AG04450 (cell line): ENCODE measurements around the gene WDR81. TPM values are rescaled to one million over a fixed set of nuclear protein-coding genes. Genes with fewer than 3 reads are reported as not detected.

Experiments
- CTCF ChIA-PET: fragments of 300-600, 350-600 bp; formaldehyde crosslinking; extraction: SDS; loops from one replicate; lab custom pipeline; 2022; ENCODE audit warnings: antibody characterized with exemption, inconsistent platforms; lab: Charles Lee
- POLR2A ChIA-PET: fragments of 350-600 bp; formaldehyde crosslinking; extraction: SDS; loops from one replicate; lab custom pipeline; 2021; ENCODE audit warnings: antibody characterized with exemption, inconsistent platforms; lab: Yijun Ruan, JAX
- DNase-seq: peaks from one replicate; pipeline ENCODE4 v3.0.0-alpha.2; 2011; ENCODE audit warnings: low read depth, low spot score
- H3K27ac ChIP-seq: one replicate; pipeline ENCODE4 v1.5.1; 2012; ENCODE audit warnings: low read depth, low read length, control low read depth
- H3K27me3 ChIP-seq: one replicate; pipeline ENCODE4 v1.6.0; 2012; ENCODE audit warnings: low read length; ENCODE audit not compliant: control insufficient read depth, insufficient read depth
- H3K4me3 ChIP-seq: 2 replicates; pipeline ENCODE4 v1.5.1; 2011; ENCODE audit warnings: mild to moderate bottlenecking, low read depth, low read length, control low read depth
- H3K9me3 ChIP-seq: 2 replicates; pipeline ENCODE4 v1.5.1; 2012; ENCODE audit warnings: low read length; ENCODE audit not compliant: control insufficient read depth, insufficient read depth
- polyA plus RNA-seq: library from polyadenylated mRNA; depleted of rRNA; stranded (reverse); fragments of >200 nt; gene quantifications from 2 replicates; pipeline ENCODE4 v1.2.3, GENCODE V29; 2011
- TF ChIP-seq, protein P1 (sequence below): IDR thresholded peaks from 2 replicates; pipeline ENCODE4 v1.5.1; 2011; ENCODE audit warnings: low read depth, low read length, control low read depth, inconsistent platforms

Gene WDR81
- polyA plus RNA-seq, 1 experiment = 2.9 TPM

DNA sequence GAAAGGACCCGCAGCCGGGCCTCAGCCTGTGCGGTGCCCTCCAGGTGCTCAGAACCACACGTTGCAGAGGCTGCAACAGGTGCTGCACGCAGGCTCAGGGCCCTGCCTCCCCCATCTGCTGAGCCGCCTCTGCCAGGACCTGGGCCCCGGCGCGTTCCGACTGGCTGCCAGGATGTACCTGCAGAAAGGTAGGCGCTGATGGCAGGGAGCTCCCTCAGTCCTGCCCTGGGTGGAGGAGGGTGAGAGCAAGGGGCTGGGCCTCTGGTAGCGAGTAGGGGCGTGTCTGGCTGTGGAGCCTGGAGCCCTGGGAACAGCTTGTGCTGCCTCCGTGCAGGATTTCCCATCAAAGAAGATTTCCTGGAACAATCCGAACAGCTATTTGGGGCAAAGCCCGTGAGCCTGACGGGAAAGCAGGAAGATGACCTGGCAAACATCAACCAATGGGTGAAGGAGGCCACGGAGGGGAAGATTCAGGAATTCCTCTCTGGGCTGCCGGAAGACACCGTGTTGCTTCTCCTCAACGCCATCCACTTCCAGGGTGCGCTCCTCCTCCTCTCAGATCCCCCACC is 22.6 kb downstream of the WDR81 start:
- POLR2A ChIA-PET = no interaction called here
- CTCF ChIA-PET = no interaction called here
- peaks cover 7% of the 10 kb centered on the region for H3K27me3 ChIP-seq
- no peak overlapping the region for H3K27ac ChIP-seq
- DNase-seq = no peak
- H3K4me3 ChIP-seq = no peak overlapping the region
- H3K9me3 ChIP-seq = peaks cover 25% of the 10 kb centered on the region
- TF ChIP-seq, protein P1, sequence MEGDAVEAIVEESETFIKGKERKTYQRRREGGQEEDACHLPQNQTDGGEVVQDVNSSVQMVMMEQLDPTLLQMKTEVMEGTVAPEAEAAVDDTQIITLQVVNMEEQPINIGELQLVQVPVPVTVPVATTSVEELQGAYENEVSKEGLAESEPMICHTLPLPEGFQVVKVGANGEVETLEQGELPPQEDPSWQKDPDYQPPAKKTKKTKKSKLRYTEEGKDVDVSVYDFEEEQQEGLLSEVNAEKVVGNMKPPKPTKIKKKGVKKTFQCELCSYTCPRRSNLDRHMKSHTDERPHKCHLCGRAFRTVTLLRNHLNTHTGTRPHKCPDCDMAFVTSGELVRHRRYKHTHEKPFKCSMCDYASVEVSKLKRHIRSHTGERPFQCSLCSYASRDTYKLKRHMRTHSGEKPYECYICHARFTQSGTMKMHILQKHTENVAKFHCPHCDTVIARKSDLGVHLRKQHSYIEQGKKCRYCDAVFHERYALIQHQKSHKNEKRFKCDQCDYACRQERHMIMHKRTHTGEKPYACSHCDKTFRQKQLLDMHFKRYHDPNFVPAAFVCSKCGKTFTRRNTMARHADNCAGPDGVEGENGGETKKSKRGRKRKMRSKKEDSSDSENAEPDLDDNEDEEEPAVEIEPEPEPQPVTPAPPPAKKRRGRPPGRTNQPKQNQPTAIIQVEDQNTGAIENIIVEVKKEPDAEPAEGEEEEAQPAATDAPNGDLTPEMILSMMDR = no peak

DNA sequence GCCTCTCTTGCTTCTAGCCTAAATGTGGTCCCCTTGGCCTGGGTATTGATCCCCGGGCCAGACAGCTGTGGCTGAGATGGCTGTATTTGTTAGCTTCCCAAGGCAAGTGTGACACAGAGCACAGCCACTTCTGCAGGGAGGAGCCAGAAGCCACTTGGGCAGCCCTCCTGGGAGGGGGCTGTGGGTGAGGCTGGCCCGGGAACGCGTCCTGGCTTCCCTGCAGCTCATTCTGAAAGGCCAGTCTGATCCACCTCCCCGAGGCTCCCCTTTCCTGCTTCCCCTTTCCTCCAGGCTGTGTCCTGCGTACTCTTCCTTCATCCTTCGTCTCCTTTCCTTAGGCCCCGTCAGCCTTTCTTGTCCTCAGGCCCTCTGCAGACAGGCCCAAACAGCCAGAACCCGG is 26.1 kb downstream of the WDR81 start:
- no peak for DNase-seq
- POLR2A ChIA-PET = no interaction called here
- peaks cover 25% of the 10 kb centered on the region for H3K9me3 ChIP-seq
- TF ChIP-seq, protein P1 = no peak
- H3K4me3 ChIP-seq = no peak overlapping the region
- CTCF ChIA-PET = no interaction called here
- H3K27me3 ChIP-seq = peaks cover 7% of the 10 kb centered on the region
- H3K27ac ChIP-seq = no peak overlapping the region

DNA sequence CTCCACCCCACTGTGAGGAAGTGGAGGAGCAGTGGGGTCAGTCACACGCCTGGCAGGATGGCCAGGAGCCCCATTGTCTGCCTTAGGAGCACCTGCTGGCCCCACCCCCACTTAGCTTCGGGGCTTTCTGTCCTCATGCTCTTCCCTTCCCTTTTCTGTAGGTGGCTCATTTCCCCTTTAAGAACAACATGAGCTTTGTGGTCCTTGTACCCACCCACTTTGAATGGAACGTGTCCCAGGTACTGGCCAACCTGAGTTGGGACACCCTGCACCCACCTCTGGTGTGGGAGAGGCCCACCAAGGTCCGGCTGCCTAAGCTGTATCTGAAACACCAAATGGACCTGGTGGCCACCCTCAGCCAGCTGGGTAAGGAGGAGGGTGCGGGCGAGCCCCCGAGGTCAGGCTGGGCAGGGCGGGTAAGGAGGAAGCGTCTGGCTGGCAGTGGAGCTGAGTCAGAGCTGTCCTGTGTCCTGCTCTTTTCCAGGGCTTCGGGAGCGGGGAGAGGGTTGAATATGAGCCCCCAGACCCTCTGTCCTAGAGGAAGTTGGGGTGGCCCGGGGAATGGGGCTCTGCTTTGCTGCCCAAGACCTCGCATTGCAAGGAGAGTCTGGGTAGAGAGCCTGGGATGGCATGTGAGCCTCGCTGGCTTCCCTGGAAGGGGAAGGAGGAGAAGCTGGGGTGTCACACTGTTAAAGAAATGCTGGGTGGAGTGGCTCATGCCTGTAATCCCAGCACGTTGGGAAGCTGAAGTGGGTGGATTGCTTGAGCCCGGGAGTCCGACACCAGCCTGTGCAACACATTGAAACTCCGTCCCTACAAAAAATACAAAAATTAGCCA is 28.1 kb downstream of the WDR81 start:
- POLR2A ChIA-PET = interaction anchor here (0.5 to 1.6 kb wide), 2 partner anchors 36 to 70 kb away, joined by 6 to 10 read pairs; no protein-coding TSS in a partner anchor
- CTCF ChIA-PET = no interaction called here
- no peak overlapping the region for H3K27ac ChIP-seq
- H3K9me3 ChIP-seq = peaks cover 14% of the 10 kb centered on the region
- peaks cover 7% of the 10 kb centered on the region for H3K27me3 ChIP-seq
- no peak overlapping the region for H3K4me3 ChIP-seq
- DNase-seq = no peak
- TF ChIP-seq, protein P1 = no peak

DNA sequence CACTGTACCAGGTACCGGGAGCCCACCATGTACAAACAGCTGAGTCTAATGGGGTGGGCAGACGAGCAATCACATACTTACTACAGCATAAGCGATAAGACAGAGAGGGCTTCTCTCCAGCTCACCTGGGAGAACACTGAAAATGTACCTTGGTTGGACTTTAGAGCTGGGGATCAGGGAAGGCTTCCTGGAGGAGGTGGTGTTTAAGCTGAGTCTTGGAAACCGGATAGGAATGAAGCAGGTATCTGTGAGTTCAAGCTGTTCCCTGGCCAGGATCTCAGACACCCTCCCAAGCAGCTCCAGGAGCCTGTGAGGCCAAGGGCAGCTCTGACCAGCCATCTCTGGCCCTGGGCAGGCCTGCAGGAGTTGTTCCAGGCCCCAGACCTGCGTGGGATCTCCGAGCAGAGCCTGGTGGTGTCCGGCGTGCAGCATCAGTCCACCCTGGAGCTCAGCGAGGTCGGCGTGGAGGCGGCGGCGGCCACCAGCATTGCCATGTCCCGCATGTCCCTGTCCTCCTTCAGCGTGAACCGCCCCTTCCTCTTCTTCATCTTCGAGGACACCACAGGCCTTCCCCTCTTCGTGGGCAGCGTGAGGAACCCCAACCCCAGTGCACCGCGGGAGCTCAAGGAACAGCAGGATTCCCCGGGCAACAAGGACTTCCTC is 29.4 kb downstream of the WDR81 start:
- no peak overlapping the region for H3K4me3 ChIP-seq
- H3K27ac ChIP-seq = no peak overlapping the region
- POLR2A ChIA-PET = interaction anchor here (0.6 to 1.6 kb wide), 2 partner anchors 37 to 226 kb away, joined by 3 to 6 read pairs; no protein-coding TSS in a partner anchor
- TF ChIP-seq, protein P1 = no peak
- H3K9me3 ChIP-seq = peaks cover 1% of the 10 kb centered on the region
- DNase-seq = no peak
- CTCF ChIA-PET = no interaction called here
- H3K27me3 ChIP-seq = peaks cover 4% of the 10 kb centered on the region
